HG03097 (cell line): ENCODE data around the gene GOLGA8S.
"Not testable (repeated sequence)": the region's sequence is repeated elsewhere in the genome, so short reads cannot be mapped to it uniquely, and the experiment has no call there.

Experiments used
- ATAC-seq: cut with Tn5 transposase; IDR thresholded peaks from one replicate; pipeline ENCODE4 v1.9.1; 2021; ENCODE audit not compliant: unreplicated experiment, low FRiP score

GOLGA8S gene

DNA sequence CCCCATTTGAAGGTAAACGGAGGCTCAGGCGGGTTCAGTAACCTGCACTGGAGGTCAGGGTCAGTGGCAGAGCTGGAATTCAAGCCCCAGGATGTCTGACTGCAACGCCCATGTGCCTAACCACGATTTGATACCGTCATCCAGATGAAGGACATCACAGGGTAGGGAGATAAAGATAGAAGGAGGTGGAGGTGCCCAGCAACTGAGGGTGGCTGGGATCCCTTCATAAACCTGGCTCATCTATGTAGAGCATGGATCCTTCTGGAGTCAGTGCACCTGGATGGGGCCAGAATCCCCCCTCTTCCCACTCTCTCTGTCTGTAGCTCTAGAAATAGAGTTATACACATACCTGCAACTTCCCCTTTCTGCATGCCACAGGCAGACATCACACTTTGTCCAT is 41.3 kb downstream of the GOLGA8S start:
- ATAC-seq: no peak

DNA sequence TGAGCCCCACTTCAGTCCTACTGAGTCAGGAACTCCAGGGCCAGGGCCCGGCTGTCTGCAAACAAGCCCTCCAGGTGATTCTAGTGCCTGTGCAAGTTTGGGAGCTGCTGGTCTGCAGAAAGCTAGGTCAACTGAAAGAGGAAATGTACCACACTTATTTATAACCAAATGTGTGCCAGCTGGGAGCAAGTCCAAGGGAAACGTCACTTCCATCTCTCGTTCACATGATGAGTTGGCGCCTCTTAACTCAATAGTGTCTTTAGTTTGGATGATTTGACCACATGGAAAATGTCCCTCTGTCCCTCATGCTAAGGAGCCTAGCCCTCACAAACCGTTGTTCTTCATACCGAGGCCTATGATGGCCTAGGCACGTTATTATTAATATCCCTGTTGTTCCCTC is 43.2 kb downstream of the GOLGA8S start:
- ATAC-seq: no peak

DNA sequence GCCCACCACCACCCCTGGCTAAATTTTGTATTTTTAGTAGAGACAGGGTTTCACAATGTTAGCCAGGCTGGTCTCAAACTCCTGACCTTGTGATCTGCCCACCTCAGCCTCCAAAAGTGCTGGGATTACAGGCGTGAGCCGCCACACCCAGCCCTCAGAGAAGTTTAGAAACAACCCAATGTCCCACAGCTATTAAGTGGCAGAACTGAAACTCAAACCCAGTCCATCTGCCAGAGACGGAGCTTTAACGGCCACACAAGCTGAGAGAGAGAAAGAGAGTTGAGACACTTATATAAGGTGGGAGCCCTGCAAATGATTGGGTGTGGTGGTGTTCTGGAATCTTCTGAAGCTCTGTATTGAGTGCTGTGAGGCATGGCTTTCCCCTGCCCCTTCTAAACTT is 43.8 kb downstream of the GOLGA8S start:
- ATAC-seq: not testable (repeated sequence)

DNA sequence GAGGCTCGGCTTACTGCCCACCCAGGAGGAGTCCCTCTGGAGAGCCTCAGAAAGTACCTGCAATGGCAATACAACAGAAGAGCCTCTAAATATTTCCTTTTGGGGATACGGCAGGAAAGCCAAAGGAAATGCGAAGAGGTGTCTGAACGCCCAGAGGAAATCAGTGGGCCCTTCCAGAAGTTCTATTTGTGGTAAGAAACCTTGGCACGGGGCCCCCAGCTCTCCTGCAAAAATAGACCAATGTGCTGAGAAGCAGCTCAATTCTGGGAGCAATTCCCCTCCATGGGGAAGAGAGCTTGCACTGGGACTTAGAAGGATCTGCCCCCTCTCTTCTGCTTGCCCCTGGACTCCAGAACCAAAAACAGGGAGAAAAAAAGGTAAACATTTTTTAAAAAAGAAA is 44.7 kb downstream of the GOLGA8S start:
- ATAC-seq: not testable (repeated sequence)

DNA sequence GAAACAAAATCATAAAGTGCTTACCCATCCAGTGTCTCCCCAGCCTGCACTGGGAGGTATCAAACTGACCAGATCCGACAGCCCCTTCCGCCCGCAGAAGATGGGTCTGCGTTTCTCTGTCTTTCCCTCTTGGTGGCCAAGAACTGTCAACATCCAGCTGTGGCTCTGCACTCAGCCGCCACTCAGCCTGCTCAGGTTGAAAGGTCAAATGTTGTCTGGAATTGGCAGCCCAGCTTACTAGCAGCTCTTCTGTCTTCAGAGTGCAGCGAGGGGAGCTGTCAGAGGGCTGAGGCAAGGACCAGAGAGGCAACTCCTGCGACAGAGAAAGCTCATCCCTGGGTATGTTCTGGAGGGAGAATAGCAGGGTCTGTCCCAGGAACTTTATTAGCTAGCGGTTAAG is 47.1 kb downstream of the GOLGA8S start:
- no peak for ATAC-seq

DNA sequence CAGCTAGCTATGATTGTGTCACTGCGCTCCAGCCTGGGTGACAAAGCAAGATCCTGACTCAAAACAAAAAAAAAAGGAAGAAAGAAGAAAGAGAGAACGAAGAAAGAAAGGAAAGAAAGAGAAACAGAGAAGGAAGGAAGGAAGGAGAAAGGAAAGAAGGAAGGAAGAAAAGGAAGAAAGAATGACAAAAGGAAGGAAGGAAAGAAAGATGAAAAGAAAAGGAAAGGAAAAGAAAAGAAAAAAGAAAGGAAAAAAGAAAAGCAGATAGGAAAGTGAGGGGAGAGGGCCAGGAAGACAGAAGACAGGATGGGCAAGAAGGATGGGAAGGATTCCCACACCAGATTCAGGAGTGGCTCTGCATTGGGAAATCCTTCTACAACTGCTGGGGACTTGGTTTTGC is 47.6 kb downstream of the GOLGA8S start:
- no peak for ATAC-seq

DNA sequence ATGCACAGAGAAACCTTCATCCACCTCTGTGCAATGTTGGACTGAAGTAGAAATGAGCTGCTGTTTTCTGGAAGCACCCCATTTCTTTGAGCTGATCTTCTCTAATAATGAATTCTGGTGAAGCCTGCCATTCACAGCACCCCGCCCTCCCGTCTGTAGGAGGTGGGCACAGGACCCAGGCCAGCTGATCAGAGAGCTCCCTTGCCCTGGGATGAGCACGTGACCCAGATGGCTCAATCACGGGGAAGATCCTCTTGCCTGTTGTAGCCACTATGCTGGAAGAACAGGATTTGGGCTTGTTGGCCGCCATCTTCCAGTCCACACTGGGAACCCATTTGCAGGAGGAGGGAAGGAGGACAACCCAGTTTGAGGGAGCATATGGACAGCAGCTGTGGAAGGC is 48.0 kb downstream of the GOLGA8S start:
- ATAC-seq: no peak

DNA sequence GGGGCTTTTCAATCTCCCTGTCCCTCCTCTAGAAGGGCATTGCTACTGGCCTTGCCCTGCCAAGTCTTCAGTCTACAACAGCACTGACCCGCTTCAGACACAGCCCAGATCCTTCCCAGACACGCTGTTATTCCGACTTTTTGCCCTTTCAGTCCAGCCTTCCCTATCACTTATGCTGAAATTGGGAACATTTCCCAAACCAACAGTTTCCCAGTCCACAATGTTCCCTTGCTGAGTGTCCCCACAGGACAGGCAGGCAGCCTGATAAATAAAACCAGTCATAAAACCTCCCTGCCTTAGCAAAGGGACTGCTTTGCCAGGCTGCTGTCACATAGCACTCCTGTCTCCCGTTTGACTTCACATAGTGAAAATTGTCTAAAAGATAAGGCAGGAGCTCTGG is 49.0 kb downstream of the GOLGA8S start:
- no peak for ATAC-seq

DNA sequence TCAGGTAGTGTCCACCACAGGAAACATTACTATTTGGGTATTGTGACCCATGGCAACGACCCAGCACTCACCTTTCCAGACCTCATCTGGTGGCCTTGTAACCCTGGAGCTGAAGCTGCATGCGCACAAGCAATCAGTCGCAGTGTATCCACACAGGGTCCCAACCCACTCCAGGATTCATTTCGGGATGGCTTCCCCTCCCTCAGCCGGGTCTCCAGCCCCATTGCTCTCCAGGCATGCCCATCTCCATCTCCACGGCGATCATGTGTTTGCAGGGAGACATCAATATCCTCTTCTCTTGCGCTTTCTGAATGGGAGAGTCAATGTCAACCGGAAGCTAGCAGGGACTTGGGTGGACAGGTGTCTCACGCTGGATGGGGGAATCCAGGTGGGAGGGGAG is 57.3 kb downstream of the GOLGA8S start:
- no peak for ATAC-seq

DNA sequence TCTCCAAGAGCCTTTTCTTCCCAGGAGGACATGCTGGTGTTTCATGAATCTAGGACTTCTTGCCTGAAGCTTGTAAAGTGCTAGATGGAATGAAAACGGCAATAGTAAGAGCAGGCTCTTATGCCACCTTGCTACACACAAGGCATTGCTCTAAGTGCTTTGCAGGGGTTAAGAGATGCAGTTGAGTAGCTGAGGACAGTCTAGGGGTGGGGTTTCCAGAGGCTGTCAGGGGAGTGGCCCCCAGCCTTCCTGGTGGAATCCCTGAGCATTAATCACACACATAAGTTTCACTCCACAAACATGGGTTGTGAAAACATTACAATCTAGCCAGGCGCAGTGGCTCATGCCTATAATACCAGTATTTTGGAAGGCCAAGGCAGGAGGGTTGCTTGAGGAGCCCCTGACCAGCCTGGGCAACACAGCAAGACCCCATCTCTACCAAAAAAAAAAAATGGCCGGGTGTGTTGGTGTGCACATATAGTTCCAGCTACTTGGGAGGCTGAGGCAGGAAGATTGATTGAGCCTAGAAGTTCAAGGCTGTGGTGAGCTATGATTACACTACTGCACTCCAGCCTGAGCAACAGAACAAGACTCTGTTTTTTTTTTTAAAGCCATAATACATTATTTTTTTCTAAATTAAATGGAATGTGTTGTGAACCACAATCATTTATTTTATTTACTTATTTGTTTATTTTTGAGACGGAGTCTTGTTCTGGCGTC is 58.5 kb downstream of the GOLGA8S start:
- ATAC-seq: not testable (repeated sequence)
